Retinal pigment epithelial cell (primary cell): ENCODE results near the gene PRKCSH.

Experiments
- DNase-seq: peaks from one replicate; pipeline ENCODE4 v3.0.0-alpha.2; 2010; ENCODE audit warnings: low read depth
- H3K4me3 ChIP-seq: 2 replicates; pipeline ENCODE4 v1.5.1; 2011; ENCODE audit warnings: mild to moderate bottlenecking, low read length, control low read depth, moderate library complexity
- TF ChIP-seq, protein P1 (sequence below): conservative IDR thresholded peaks from 2 replicates; pipeline ENCODE4 v1.5.1; 2011; ENCODE audit warnings: low read depth, low read length, control low read depth, inconsistent platforms

The PRKCSH gene

DNA sequence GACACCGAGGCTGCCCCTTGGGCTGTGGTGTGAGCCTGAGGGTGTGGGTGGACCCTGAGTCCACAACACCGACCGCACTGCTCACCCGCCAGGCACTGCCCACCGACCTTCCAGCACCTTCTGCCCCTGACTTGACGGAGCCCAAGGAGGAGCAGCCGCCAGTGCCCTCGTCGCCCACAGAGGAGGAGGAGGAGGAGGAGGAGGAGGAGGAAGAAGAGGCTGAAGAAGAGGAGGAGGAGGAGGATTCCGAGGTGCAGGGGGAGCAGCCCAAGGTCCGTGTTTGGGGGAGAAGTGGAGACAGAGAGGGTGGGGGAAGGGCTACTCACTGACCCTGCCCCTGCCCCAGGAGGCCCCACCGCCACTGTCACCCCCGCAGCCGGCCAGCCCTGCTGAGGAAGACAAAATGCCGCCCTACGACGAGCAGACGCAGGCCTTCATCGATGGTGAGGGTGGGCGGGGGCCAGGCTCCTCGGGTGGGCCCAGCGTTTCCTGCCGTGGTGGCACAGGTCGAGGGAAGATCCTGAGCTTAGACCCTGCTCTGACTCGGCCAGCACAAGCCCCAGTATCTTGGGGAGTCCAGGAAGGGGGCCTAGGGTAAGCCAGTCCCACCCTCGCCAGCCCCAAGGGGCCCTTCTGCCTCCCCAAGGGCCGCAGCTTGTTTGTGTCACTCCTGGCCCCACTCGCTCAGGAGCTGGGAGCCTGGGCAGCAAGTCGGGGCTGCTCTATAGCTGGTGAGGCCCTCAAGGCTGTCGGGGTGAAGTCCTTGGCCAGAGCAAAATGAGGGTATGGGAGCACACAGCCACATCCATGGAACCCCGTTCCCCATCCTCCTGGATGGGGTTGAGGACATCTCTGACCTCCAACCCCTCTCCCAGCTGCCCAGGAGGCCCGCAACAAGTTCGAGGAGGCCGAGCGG lies 12.2 kb downstream of the PRKCSH start:
- no peak for DNase-seq
- TF ChIP-seq, protein P1, sequence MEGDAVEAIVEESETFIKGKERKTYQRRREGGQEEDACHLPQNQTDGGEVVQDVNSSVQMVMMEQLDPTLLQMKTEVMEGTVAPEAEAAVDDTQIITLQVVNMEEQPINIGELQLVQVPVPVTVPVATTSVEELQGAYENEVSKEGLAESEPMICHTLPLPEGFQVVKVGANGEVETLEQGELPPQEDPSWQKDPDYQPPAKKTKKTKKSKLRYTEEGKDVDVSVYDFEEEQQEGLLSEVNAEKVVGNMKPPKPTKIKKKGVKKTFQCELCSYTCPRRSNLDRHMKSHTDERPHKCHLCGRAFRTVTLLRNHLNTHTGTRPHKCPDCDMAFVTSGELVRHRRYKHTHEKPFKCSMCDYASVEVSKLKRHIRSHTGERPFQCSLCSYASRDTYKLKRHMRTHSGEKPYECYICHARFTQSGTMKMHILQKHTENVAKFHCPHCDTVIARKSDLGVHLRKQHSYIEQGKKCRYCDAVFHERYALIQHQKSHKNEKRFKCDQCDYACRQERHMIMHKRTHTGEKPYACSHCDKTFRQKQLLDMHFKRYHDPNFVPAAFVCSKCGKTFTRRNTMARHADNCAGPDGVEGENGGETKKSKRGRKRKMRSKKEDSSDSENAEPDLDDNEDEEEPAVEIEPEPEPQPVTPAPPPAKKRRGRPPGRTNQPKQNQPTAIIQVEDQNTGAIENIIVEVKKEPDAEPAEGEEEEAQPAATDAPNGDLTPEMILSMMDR: no peak
- H3K4me3 ChIP-seq: no peak overlapping the region

DNA sequence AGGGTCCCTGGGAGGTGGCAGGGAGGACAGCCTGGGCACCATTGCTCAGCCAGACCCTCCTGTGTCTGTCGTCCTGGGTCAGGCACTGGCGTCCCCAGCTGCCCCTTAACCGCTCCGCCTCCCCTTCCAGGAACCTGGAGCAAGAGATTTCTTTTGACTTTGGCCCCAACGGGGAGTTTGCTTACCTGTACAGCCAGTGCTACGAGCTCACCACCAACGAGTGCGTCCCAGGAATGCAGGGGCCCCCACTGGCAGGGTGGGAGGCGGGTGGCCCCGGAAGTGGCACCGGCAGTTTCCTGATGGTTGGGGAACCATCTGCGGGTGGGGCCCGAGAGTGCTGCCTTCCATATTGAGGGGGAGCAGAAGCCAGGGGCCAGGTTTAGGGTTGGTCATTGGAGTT lies 13.0 kb downstream of the PRKCSH start:
- DNase-seq: no peak
- no peak overlapping the region for H3K4me3 ChIP-seq
- TF ChIP-seq, protein P1: no peak

DNA sequence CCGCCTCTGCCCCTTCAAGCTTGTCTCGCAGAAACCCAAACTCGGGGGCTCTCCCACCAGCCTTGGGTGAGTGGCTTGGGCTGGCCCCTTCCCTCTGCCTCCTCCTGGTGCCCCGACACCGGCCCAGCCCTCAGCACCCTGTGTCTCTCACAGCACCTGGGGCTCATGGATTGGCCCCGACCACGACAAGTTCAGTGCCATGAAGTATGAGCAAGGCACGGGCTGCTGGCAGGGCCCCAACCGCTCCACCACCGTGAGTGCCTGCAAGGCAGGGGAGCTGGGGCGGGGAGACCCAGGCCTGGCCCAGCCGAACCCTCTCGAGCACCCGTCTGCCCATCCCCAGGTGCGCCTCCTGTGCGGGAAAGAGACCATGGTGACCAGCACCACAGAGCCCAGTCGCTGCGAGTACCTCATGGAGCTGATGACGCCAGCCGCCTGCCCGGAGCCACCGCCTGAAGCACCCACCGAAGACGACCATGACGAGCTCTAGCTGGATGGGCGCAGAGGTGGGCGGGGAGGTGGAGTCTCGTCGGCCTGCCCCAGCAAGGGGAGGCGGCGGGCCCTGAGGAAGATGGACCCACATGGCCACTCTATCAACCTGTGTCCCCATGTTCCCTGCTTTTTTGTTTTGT lies 13.6 kb downstream of the PRKCSH start:
- no peak for DNase-seq
- TF ChIP-seq, protein P1: no peak
- H3K4me3 ChIP-seq: no peak overlapping the region

DNA sequence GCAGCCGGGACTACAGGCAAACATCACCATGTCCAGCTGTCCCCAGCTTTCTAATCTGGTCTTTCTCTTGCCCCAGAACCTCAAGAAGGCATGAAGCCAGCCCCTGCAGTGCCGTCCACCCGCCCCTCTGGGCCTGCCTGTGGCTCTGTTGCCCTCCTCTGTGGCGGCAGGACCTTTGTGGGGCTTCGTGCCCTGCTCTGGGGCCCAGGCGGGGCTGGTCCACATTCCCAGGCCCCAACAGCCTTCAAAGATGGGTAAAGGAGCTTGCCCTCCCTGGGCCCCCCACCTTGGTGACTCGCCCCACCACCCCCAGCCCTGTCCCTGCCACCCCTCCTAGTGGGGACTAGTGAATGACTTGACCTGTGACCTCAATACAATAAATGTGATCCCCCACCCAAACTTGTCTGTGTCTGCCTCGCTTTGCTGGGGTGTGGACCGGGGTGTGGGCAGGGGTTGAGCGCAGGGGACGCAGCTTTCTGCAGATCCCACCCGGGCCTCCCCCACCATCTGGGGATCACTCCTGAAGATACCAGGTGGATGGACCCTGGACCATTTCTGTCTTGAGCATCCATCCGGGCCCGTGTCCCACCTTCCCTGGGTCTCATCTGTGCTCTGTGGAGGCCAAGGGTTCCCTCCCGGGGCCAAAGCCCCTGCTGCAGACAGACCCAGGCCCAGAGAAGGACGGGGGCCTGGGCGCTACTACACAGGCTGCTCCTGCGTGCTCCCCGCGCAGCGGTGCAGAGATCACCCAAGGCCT lies 15.3 kb downstream of the PRKCSH start:
- no peak overlapping the region for H3K4me3 ChIP-seq
- no peak for DNase-seq
- TF ChIP-seq, protein P1: no peak

DNA sequence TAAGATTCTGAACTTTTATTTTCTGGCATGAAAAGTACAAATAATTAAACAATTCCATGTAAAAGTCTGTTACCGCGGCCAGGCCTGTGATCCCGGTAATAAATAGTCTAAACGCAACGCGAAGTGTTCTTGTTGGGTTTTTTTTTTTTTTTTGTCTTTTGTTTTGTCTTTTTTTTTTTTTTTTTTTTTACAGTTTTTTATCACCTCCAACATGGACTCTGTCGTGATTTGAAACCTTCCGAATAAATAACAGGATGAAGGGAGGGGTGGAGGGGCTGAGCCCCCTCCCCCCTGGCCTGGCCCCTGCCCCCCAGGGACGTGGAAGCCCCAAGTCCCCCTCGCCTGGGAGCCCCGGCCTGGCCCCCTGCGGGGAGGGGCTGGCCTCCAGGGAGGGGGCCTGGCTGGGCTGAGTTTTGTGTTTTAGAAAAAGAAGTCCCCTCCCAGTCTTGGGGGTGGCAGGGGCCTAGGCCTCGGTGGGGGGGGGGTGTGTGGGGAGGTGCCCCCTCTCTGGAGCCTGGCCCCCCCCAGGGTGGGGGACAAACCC lies 16.0 kb downstream of the PRKCSH start:
- no peak for DNase-seq
- H3K4me3 ChIP-seq: no peak overlapping the region
- TF ChIP-seq, protein P1: no peak

DNA sequence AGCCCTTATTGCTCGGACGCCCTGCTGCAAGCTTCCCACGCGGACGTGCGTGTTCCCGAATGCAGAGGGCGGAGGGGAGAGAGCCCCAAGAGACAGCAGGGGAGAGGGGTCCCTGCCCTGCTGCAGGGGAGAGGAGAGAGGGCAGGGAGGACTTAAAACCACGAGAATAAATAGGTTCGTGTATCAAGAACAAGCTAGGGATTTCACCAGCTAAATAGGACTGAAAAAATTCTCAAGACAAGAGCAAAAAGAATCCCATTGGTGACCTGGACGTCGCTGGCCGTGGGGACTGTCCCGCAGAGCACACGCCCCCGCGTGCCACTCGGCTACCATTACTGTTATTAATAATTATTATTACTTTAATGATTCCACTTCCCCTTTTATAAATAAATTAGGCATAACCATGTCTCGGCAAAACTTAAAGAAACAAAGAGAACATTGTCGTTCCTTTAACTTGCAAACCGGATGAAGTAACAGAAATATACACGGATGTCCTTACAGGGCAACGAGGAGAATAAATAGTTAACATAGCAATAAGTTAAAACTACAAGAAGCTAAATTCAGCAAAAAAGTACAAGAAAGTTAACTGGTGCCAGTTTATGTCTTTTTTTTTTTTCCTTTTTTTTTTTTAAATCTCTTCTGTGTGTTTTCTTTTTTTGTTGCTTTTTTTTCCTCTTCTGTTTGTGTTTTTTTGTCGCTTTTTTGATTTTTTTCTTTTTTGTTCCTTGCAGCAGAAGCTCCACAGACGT lies 16.6 kb downstream of the PRKCSH start:
- TF ChIP-seq, protein P1: no peak
- H3K4me3 ChIP-seq: no peak overlapping the region
- no peak for DNase-seq
